Spleen (tissue), 11 donors: ENCODE results near the gene MYO16. TPM values are rescaled to one million over a fixed set of nuclear protein-coding genes. Genes with fewer than 3 reads are reported as not detected.
A peak's percentile ranks its signal among the peaks of the same experiment; 100 is the strongest.

Experiments used
- DNase-seq: peaks from one replicate; pipeline ENCODE4 v3.0.0-alpha.2; 2020
- H3K27ac ChIP-seq, 8 donors: fragments of 200-600 bp; sonication (generic) in 7 of 8; 1 replicate in 4 of 8; 2 replicates in 4 of 8; pipeline versions ENCODE4 v1.5.0 to v1.8.0; 2016 to 2021; ENCODE audit warnings: inconsistent platforms in 4 of 8, mild to moderate bottlenecking in 4 of 8, moderate library complexity in 1 of 8
- H3K27me3 ChIP-seq, 7 donors: fragments of 200-600 bp; sonication (generic) in 6 of 7; replicated peaks in 1 of 7; 1 replicate in 4 of 7; 2 replicates in 3 of 7; pipeline versions ENCODE4 v1.5.0 to v1.8.0; 2016 to 2021; ENCODE audit warnings: inconsistent platforms in 3 of 7, mild to moderate bottlenecking in 1 of 7
- H3K36me3 ChIP-seq, 6 donors: fragments of 200-600 bp; sonication (generic) in 5 of 6; 1 replicate in 4 of 6; 2 replicates in 2 of 6; pipeline versions ENCODE4 v1.5.0 to v1.8.0; 2016 to 2021; ENCODE audit warnings: inconsistent platforms in 2 of 6
- H3K4me1 ChIP-seq, 6 donors: fragments of 200-600 bp; sonication (generic) in 5 of 6; 1 replicate in 3 of 6; 2 replicates in 3 of 6; pipeline versions ENCODE4 v1.5.0 to v1.8.0; 2016 to 2021; ENCODE audit warnings: inconsistent platforms in 3 of 6
- H3K4me3 ChIP-seq, 8 donors: fragments of 200-600 bp; sonication (generic) in 7 of 8; 1 replicate in 4 of 8; 2 replicates in 4 of 8; pipeline versions ENCODE4 v1.5.0 to v1.8.0; 2016 to 2021; ENCODE audit warnings: inconsistent platforms in 4 of 8, mild to moderate bottlenecking in 4 of 8, moderate library complexity in 2 of 8
- H3K9me3 ChIP-seq, 8 donors: fragments of 200-600 bp; sonication (generic) in 7 of 8; 1 replicate in 4 of 8; 2 replicates in 4 of 8; pipeline versions ENCODE4 v1.5.0 to v1.8.0; 2016 to 2021; ENCODE audit warnings: inconsistent platforms in 4 of 8
- CTCF ChIP-seq, 11 experiments: fragments of 200-600 bp in 7 of 11; fragments of 450-650 bp in 4 of 11; sonication (generic) in 4 of 11; IDR thresholded peaks in 8 of 11; conservative IDR thresholded peaks in 3 of 11; 1 replicate in 7 of 11; 2 replicates in 4 of 11; pipeline versions ENCODE4 v1.4.0 to v1.8.0; 2016 to 2021; ENCODE audit warnings: antibody characterized with exemption in 11 of 11, inconsistent platforms in 4 of 11, mild to moderate bottlenecking in 1 of 11
- POLR2A ChIP-seq, 3 donors: fragments of 450-650 bp; IDR thresholded peaks; one replicate each; pipeline ENCODE4 v1.5.1; 2017; ENCODE audit warnings: antibody characterized with exemption in 3 of 3, mild to moderate bottlenecking in 1 of 3
- POLR2AphosphoS5 ChIP-seq, 3 donors: sonication (generic); formaldehyde crosslinking; IDR thresholded peaks; one replicate each; pipeline ENCODE4 v1.5.1; 2017; ENCODE audit warnings: antibody characterized with exemption in 3 of 3
- whole genome bisulfite sequencing, 5 donors: extraction: QIAGEN DNeasy Blood & Tissue Kit in 3 of 5; methylation state at CpG; one replicate each; pipeline versions ENCODE4 v1.1.5 to v1.1.7; 2013 to 2018; 5-methylcytosine and 5-hydroxymethylcytosine counted together
- intact Hi-C: fragments of 100-400 bp; cut with DNase I; formaldehyde crosslinking; loops from one replicate; pipeline ENCODE4 v1.15.0; 2023; ENCODE audit warnings: low total_unique reads
- polyA plus RNA-seq, 3 donors: library from polyadenylated mRNA; stranded (reverse); fragments of 200-250 nt; gene quantifications; one replicate each; pipeline ENCODE4 v1.2.1, GENCODE V29; 2013
- total RNA-seq, 7 donors: library from RNA; depleted of rRNA in 3 of 7; stranded (reverse); fragments of >200 nt in 3 of 7; fragmentation: NEBNext Ultra II Directional in 4 of 7; extraction: Animal tissue kit (Norgen Biotek cat#: 25700) in 4 of 7; gene quantifications; one replicate each; pipeline versions ENCODE4 v1.1.0 to v1.2.1, GENCODE V29; 2016 to 2021
- donor health status: healthy with polysubstance abuse.
- donor health status: DM: no; HTN: no; CAD: no; lungs with moderate emphysema.
- donor health status: DM: no; HTN: no; CAD: no.
- donor health status: Bipolar disorder and iron deficiency.
- donor health status: healthy.
- donor health status: DM: no; HTN: no; CAD: no.
- donor health status: DM: yes; HTN: yes; CAD: no.

The MYO16 gene
- total and polyA plus RNA-seq, 10 donors = 0.03 to 0.51 (median 0.26) TPM; not detected in 1

- no peaks in the 10 kb centered on the region for H3K27me3 ChIP-seq
- peaks cover 0 to 16% (median 9%) of the 10 kb centered on the region in 8 donors for H3K9me3 ChIP-seq
- intact Hi-C loops = no loop called here
- no peaks in the 10 kb centered on the region for H3K4me1 ChIP-seq
- 79 to 88% (median 85%) methylated on average over 2 of the region's 2 CpGs for WGBS, 5 donors
- no peak for DNase-seq
- no peak for TF ChIP-seq POLR2A (IDR thresholded peaks at IDR 0.05)
- no peak for TF ChIP-seq POLR2AphosphoS5 (IDR thresholded peaks at IDR 0.05)
- TF ChIP-seq CTCF (IDR thresholded peaks at IDR 0.05 in 8 of 11, conservative IDR thresholded peaks at IDR 0.05 in 3 of 11) = no peak
- H3K27ac ChIP-seq = no peak overlapping the region
- H3K36me3 ChIP-seq = no peaks in the 10 kb centered on the region
- no peak overlapping the region for H3K4me3 ChIP-seq
Observed at GRCh38 chr13:108878732-108879131, 249.3 kb downstream of the MYO16 start.

GRCh38 chr13:108889324-108889984, 260.0 kb downstream of the MYO16 start:
- no peaks in the 10 kb centered on the region for H3K36me3 ChIP-seq
- peaks cover 0 to 4% (median 0%) of the 10 kb centered on the region in 6 donors for H3K4me1 ChIP-seq
- H3K27ac ChIP-seq = no peak overlapping the region
- H3K27me3 ChIP-seq = no peaks in the 10 kb centered on the region
- WGBS, 5 donors = 62 to 78% (median 77%) methylated on average over 2 of the region's 2 CpGs
- TF ChIP-seq POLR2AphosphoS5 (IDR thresholded peaks at IDR 0.05) (no peak), POLR2A (IDR thresholded peaks at IDR 0.05) (no peak), CTCF (IDR thresholded peaks at IDR 0.05 in 8 of 11, conservative IDR thresholded peaks at IDR 0.05 in 3 of 11) (no peak)
- DNase-seq = no peak
- H3K9me3 ChIP-seq = no peaks in the 10 kb centered on the region
- intact Hi-C loops = no loop called here
- no peak overlapping the region for H3K4me3 ChIP-seq

GRCh38 chr13:108895220-108895704, 265.9 kb downstream of the MYO16 start:
- Histone ChIP-seq H3K9me3 (no peaks in the 10 kb centered on the region), H3K36me3 (no peaks in the 10 kb centered on the region), H3K4me1 (peaks cover 0 to 9% (median 2%) of the 10 kb centered on the region in 6 donors), H3K27me3 (peaks cover 0 to 10% (median 0%) of the 10 kb centered on the region in 7 donors), H3K4me3 (no peak overlapping the region), H3K27ac (no peak overlapping the region)
- intact Hi-C loops = loop anchor here (5.0 kb wide), 1 partner anchor 573 kb away; no protein-coding TSS in a partner anchor
- no peak for DNase-seq
- 7 to 12% (median 10%) methylated on average over 5 of the region's 5 CpGs for WGBS, 5 donors
- TF ChIP-seq CTCF (IDR thresholded peaks at IDR 0.05 in 8 of 11, conservative IDR thresholded peaks at IDR 0.05 in 3 of 11) (peak in 9 of 11 experiments; percentile 15 to 59 (median 47)), POLR2A (IDR thresholded peaks at IDR 0.05) (no peak)

GRCh38 chr13:108897955-108898354, 268.5 kb downstream of the MYO16 start:
- whole genome bisulfite sequencing, 5 donors = 10 to 26% (median 13%) methylated on average over 8 of the region's 8 CpGs
- no peak for DNase-seq

More at GRCh38 chr13:108897955-108898354, 268.5 kb downstream of the MYO16 start:
- H3K27ac ChIP-seq = no peak overlapping the region
- H3K4me3 ChIP-seq = no peak overlapping the region
- peaks cover 0 to 9% (median 0%) of the 10 kb centered on the region in 8 donors for H3K9me3 ChIP-seq
- peaks cover 0 to 9% (median 2%) of the 10 kb centered on the region in 6 donors for H3K4me1 ChIP-seq
- no peaks in the 10 kb centered on the region for H3K36me3 ChIP-seq
- TF ChIP-seq POLR2AphosphoS5 (IDR thresholded peaks at IDR 0.05) = no peak
- no peak for TF ChIP-seq POLR2A (IDR thresholded peaks at IDR 0.05)
- TF ChIP-seq CTCF (IDR thresholded peaks at IDR 0.05 in 8 of 11, conservative IDR thresholded peaks at IDR 0.05 in 3 of 11) = no peak
- peaks cover 0 to 17% (median 0%) of the 10 kb centered on the region in 7 donors for H3K27me3 ChIP-seq
- intact Hi-C loops = loop anchor here (5.0 kb wide), 1 partner anchor 576 kb away; no protein-coding TSS in a partner anchor
